Body of pancreas (tissue), 4 donors: ENCODE measurements around the gene BZW2. TPM values are rescaled to one million over a fixed set of nuclear protein-coding genes. Genes with fewer than 3 reads are reported as not detected.
"Not testable (repeated sequence)": the region's sequence is repeated elsewhere in the genome, so short reads cannot be mapped to it uniquely, and the experiment has no call there.

ENCODE experiments used
- ATAC-seq: fragments of 150-250 bp; one replicate; pipeline ENCODE4 v1.9.1; 2016
- DNase-seq, 4 donors: peaks; one replicate each; pipeline ENCODE4 v3.0.0-alpha.2; 2019
- H3K27ac ChIP-seq, 4 donors: fragments of 200-600 bp; sonication (generic); 1 replicate in 3 of 4; 2 replicates in 1 of 4; pipeline versions ENCODE4 v1.5.1 to v1.6.1; 2016 to 2019; ENCODE audit warnings: mild to moderate bottlenecking in 1 of 4, mixed read lengths in 1 of 4, moderate library complexity in 1 of 4
- H3K27me3 ChIP-seq, 2 donors: fragments of 200-600 bp; sonication (generic); one replicate each; pipeline ENCODE4 v1.6.0; 2016; ENCODE audit warnings: mild to moderate bottlenecking in 1 of 2
- H3K36me3 ChIP-seq, 2 donors: fragments of 200-600 bp; sonication (generic); replicated peaks in 1 of 2; 2 replicates each; pipeline ENCODE4 v1.5.1; 2016; ENCODE audit warnings: low read depth in 2 of 2; ENCODE audit not compliant: insufficient read depth in 1 of 2
- H3K4me1 ChIP-seq: fragments of 200-600 bp; sonication (generic); one replicate; pipeline ENCODE4 v1.6.0; 2016
- H3K4me3 ChIP-seq, 2 donors: fragments of 200-600 bp; sonication (generic); 1 replicate in 1 of 2; 2 replicates in 1 of 2; pipeline ENCODE4 v1.5.1; 2016 to 2019
- H3K9me3 ChIP-seq, 3 donors: fragments of 200-600 bp; sonication (generic); 1 replicate in 2 of 3; 2 replicates in 1 of 3; pipeline ENCODE4 v1.5.1; 2016
- POLR2A ChIP-seq, 3 donors: fragments of 450-650 bp; IDR thresholded peaks; one replicate each; pipeline ENCODE4 v1.6.1; 2016; ENCODE audit warnings: antibody characterized with exemption in 3 of 3, mild to moderate bottlenecking in 2 of 3
- WGBS, 2 donors: methylation state at CpG; one replicate each; pipeline ENCODE4 v1.1.5; 2017; 5-methylcytosine and 5-hydroxymethylcytosine counted together
- intact Hi-C: fragments of 100-400 bp; cut with DNase I; formaldehyde crosslinking; loops from one replicate; pipeline ENCODE4 v1.15.1; 2023
- total RNA-seq, 2 donors: library from RNA; depleted of rRNA; stranded (reverse); fragments of >200 nt; gene quantifications; one replicate each; pipeline ENCODE4 v1.1.0, GENCODE V29; 2016
- TF ChIP-seq, protein P1 (sequence below), 7 experiments: fragments of 450-650 bp in 4 of 7; fragments of 200-600 bp in 3 of 7; sonication (generic) in 3 of 7; IDR thresholded peaks; one replicate each; pipeline ENCODE4 v1.5.1; 2016 to 2019; ENCODE audit warnings: antibody characterized with exemption in 7 of 7

The BZW2 gene
- total RNA-seq, 2 donors from 2014 or later = 27.0 to 41.5 TPM

DNA sequence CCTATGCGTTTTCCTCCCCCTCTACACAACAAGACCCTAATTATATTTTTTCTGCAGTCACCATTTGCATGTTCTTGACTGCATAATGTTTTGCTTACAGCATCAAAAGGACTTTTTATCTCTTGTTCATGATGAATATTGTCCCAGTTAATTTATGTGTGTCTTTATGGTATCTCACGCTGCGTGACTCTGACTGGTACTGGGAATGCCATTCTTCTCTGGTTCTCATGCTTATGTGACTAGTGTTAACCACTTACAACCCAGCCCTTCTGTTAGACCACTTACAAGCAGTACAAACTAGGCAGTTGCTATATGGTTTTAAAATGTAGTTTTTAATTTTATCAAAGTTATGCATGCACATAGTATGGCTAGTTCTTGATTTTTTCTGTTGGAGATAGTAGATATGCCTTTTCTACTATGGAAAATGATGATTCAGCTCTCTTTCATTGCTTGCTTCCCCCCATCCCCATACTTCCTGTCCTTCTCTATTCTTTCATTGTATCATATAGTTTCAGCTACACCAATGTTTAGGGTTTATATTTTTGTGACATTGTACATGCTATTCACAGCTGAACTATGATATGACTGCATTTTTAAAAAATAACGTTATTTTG is 24.9 kb downstream of the BZW2 start:
- H3K4me3 ChIP-seq = no peak overlapping the region
- intact Hi-C loops = no loop called here
- H3K27ac ChIP-seq = no peak overlapping the region
- ATAC-seq = no peak
- peaks cover 0 to 6% of the 10 kb centered on the region in 2 donors for H3K36me3 ChIP-seq
- no peak for TF ChIP-seq POLR2A (IDR thresholded peaks at IDR 0.05)
- TF ChIP-seq, protein P1, sequence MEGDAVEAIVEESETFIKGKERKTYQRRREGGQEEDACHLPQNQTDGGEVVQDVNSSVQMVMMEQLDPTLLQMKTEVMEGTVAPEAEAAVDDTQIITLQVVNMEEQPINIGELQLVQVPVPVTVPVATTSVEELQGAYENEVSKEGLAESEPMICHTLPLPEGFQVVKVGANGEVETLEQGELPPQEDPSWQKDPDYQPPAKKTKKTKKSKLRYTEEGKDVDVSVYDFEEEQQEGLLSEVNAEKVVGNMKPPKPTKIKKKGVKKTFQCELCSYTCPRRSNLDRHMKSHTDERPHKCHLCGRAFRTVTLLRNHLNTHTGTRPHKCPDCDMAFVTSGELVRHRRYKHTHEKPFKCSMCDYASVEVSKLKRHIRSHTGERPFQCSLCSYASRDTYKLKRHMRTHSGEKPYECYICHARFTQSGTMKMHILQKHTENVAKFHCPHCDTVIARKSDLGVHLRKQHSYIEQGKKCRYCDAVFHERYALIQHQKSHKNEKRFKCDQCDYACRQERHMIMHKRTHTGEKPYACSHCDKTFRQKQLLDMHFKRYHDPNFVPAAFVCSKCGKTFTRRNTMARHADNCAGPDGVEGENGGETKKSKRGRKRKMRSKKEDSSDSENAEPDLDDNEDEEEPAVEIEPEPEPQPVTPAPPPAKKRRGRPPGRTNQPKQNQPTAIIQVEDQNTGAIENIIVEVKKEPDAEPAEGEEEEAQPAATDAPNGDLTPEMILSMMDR (IDR thresholded peaks at IDR 0.05) = no peak
- WGBS, 2 donors = 88 to 89% methylated on average over 4 of the region's 4 CpGs
- H3K9me3 ChIP-seq = no peaks in the 10 kb centered on the region
- no peak for DNase-seq
- H3K4me1 ChIP-seq = peaks cover 4% of the 10 kb centered on the region
- H3K27me3 ChIP-seq = no peaks in the 10 kb centered on the region

DNA sequence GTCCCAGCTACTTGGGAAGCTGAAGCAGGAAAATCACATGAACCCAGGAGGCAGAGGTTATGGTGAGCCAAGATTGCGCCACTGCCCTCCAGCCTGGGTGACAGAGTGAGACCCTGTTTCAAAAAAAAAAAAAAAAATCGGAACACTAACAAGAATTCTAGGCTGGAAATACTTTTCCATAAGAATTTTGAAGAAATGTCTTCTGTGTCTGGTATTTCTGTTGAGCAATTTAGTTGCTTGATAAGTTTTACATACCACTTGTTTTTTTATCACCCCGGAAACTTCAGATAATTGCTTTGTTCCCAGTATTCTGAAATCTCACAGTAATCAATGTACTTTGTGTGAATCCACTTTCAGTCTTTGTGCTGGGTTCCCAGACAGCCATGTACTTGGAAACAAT is 25.8 kb downstream of the BZW2 start:
- TF ChIP-seq POLR2A (IDR thresholded peaks at IDR 0.05) = no peak
- TF ChIP-seq, protein P1 (IDR thresholded peaks at IDR 0.05) = no peak
- Histone ChIP-seq H3K36me3 (peaks cover 0 to 4% of the 10 kb centered on the region in 2 donors), H3K27me3 (no peaks in the 10 kb centered on the region), H3K4me1 (peaks cover 4% of the 10 kb centered on the region), H3K27ac (no peak overlapping the region), H3K4me3 (no peak overlapping the region), H3K9me3 (no peaks in the 10 kb centered on the region)
- 87 to 91% methylated on average over 3 of the region's 3 CpGs for WGBS, 2 donors
- intact Hi-C loops = no loop called here
- ATAC-seq (no peak), DNase-seq (no peak)

DNA sequence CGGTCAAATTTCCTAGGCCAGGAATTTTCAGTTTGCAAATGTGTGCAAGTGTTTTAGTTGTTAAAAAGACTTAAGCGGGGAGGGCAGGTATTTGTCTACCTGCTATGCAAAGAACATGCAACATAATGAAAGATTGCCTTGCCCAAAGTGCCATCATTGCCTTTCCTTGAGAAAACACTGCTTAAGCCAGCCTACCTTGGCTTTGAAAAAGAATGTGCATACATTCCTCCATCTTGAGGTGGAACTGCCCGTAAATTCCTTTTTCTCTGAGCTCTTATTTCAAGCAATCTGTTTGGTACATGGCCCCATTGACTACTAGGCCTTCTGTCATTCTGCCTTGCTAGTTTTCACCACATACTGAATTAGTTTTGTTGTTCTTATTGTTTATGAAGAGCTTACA is 29.3 kb downstream of the BZW2 start:
- Histone ChIP-seq H3K4me3 (no peak overlapping the region), H3K36me3 (peaks cover 0 to 4% of the 10 kb centered on the region in 2 donors), H3K27me3 (no peaks in the 10 kb centered on the region), H3K4me1 (no peaks in the 10 kb centered on the region), H3K27ac (no peak overlapping the region), H3K9me3 (no peaks in the 10 kb centered on the region)
- ATAC-seq = no peak
- TF ChIP-seq, protein P1 (IDR thresholded peaks at IDR 0.05) = no peak
- no peak for TF ChIP-seq POLR2A (IDR thresholded peaks at IDR 0.05)
- WGBS, 2 donors = 95 to 97% methylated on average over 3 of the region's 3 CpGs
- DNase-seq = no peak
- intact Hi-C loops = no loop called here

DNA sequence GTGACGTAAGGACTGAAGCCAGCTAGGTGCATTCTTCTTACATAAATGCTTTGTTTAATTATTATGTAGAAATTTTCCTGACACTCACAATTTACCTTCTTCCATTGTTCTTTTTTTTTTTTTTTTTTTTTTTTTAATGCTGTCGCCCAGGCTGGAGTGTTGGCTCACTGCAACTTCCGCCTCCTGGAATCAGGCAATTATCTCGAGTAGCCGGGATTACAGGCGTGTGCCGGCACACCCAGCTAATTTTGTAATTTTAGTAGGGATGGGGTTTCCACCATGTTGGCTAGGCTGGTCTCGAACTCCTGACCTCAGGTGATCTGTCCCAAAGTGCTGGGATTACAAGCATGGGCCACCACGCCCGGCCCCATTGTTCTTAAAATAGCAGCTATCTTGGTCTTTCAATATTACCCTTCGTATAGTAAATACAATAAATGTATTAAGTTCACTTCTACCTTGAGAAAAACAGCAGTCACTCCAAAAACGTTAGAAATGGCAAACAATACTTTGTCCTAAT is 32.1 kb downstream of the BZW2 start:
- Histone ChIP-seq H3K27ac (no peak overlapping the region), H3K4me3 (no peak overlapping the region), H3K9me3 (no peaks in the 10 kb centered on the region), H3K4me1 (no peaks in the 10 kb centered on the region), H3K27me3 (no peaks in the 10 kb centered on the region), H3K36me3 (peaks cover 0 to 15% of the 10 kb centered on the region in 2 donors)
- intact Hi-C loops = no loop called here
- no peak for ATAC-seq
- WGBS, 2 donors = 88 to 93% methylated on average over 9 to 12 of the region's 12 CpGs
- TF ChIP-seq POLR2A (IDR thresholded peaks at IDR 0.05) = no peak
- DNase-seq = no peak

DNA sequence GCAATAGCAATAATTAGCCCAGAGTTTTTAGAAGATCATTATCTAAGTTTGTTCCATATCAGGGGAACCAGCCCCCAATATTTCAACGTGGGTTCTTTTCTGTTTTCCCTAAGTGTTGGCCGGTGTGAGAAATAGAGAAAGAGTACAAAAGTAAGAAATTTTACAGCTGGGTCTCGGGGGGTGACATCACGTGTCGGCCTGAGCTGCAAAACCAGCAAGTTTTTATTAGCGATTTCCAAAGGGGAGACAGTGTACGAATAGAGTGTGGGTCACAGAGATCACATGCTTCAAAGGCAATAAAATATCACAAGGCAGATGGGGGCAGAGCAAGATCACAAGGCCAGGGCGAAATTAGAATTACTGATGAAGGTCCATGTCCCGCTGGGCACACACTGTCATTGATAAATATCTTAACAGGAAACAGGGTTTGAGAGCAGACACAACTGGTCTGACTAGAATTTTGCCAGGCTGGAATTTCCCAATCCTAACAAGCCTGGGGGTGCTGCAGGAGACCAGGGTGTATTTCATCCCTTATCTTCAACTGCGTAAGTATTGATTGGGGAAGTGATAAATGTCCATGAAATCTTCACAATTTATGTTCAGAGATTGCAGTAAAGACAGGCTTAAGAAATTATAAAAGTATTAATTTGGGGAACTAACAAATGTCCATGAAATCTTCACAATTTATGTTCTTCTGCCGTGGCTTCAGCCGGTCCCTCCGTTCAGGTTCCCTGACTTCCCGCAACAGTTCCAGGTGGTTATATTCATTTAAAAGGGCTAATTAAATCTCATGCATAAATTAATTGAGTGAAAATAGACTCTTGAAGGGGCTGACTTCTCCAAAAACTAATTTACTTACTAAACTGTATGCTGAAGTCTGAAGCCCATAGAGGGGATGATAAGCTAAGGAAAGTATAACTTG is 32.9 kb downstream of the BZW2 start:
- H3K4me1 ChIP-seq, H3K4me3 ChIP-seq, H3K27me3 ChIP-seq, H3K9me3 ChIP-seq, ATAC-seq, DNase-seq, intact Hi-C loops: not testable (repeated sequence)
- 76 to 80% methylated on average over 14 of the region's 14 CpGs for WGBS, 2 donors
- peak overlapping the region in 1 of 4 donors; percentile 26 for H3K27ac ChIP-seq
- H3K36me3 ChIP-seq = peaks cover 0 to 21% of the 10 kb centered on the region in 2 donors
